Sigmoid colon (tissue), 4 donors: ENCODE measurements around the gene SYNJ1.

Experiments
- CTCF ChIP-seq, 4 experiments: fragments of 450-650 bp in 3 of 4; fragments of 200-600 bp in 1 of 4; IDR thresholded peaks; one replicate each; pipeline ENCODE4 v1.5.1; 2016 to 2019; ENCODE audit warnings: antibody characterized with exemption in 4 of 4, mild to moderate bottlenecking in 3 of 4, moderate library complexity in 2 of 4
- EP300 ChIP-seq, 4 donors: sonication (generic); formaldehyde crosslinking; IDR thresholded peaks; one replicate each; pipeline ENCODE4 v1.6.1; 2017; ENCODE audit warnings: antibody characterized with exemption in 4 of 4

GRCh38 chr21:32602099-32602498 is 125.7 kb downstream of the SYNJ1 start:
- TF ChIP-seq CTCF (IDR thresholded peaks at IDR 0.05) (no peak), EP300 (IDR thresholded peaks at IDR 0.05) (no peak)
